K562 (cell line): ENCODE measurements around the gene TP53I13. TPM values are rescaled to one million over a fixed set of nuclear protein-coding genes. Genes with fewer than 3 reads are reported as not detected.

Experiments
- ESRRA ChIP-seq: fragments of 450-650 bp; IDR thresholded peaks from 2 replicates; pipeline ENCODE4 v1.6.1; 2014; ENCODE audit warnings: low read depth, mild to moderate bottlenecking, moderate library complexity, borderline replicate concordance
- ETV1 ChIP-seq: fragments of 450-650 bp; conservative IDR thresholded peaks from 2 replicates; pipeline ENCODE4 v1.6.1; 2016; ENCODE audit warnings: missing genetic modification characterization, control low read depth, low read depth, missing compliant biosample characterization
- HIVEP1 ChIP-seq: fragments of 250-450 bp; sonication (Bioruptor Pico); IDR thresholded peaks from 2 replicates; pipeline ENCODE4 v1.4.0; 2020; ENCODE audit warnings: mild to moderate bottlenecking
- MEF2D ChIP-seq: conservative IDR thresholded peaks from 2 replicates; pipeline ENCODE4 v1.6.1; 2016; ENCODE audit warnings: low read depth, missing genetic modification characterization, missing compliant biosample characterization
- MYBL2 ChIP-seq, 2 experiments: fragments of 450-650 bp in 1 of 2; sonication (generic) in 1 of 2; formaldehyde crosslinking in 1 of 2; IDR thresholded peaks; 2 replicates each; pipeline versions ENCODE4 v1.6.1 to v1.8.1; 2017 to 2022; ENCODE audit warnings: borderline replicate concordance in 1 of 2, inconsistent platforms in 1 of 2, low read depth in 1 of 2, mild to moderate bottlenecking in 1 of 2, missing genetic modification reagents in 1 of 2, moderate library complexity in 1 of 2
- NFXL1 ChIP-seq: fragments of 450-650 bp; formaldehyde crosslinking; IDR thresholded peaks from 2 replicates; pipeline ENCODE4 v1.4.0; 2021; ENCODE audit warnings: mild to moderate bottlenecking
- POLR2G ChIP-seq: fragments of 200-400 bp; formaldehyde crosslinking; IDR thresholded peaks from 2 replicates; pipeline ENCODE4 v1.6.1; 2017; ENCODE audit warnings: low read depth, mild to moderate bottlenecking, antibody characterized with exemption, low read length, moderate library complexity
- RBM15 ChIP-seq: fragments of 200-400 bp; formaldehyde crosslinking; IDR thresholded peaks from 2 replicates; pipeline ENCODE4 v1.6.1; 2018; ENCODE audit warnings: mild to moderate bottlenecking, low read length, moderate library complexity; ENCODE audit not compliant: insufficient read depth
- SAFB ChIP-seq: fragments of 200-400 bp; formaldehyde crosslinking; IDR thresholded peaks from 2 replicates; pipeline ENCODE4 v1.6.1; 2017; ENCODE audit warnings: low read depth, low read length, borderline replicate concordance
- SNIP1 ChIP-seq: fragments of 450-650 bp; IDR thresholded peaks from 2 replicates; pipeline ENCODE4 v1.7.1; 2017; ENCODE audit warnings: low read depth, mild to moderate bottlenecking
- TAF9B ChIP-seq: fragments of 450-650 bp; IDR thresholded peaks from 2 replicates; pipeline ENCODE4 v1.6.1; 2018; ENCODE audit warnings: mild to moderate bottlenecking; ENCODE audit not compliant: partially characterized antibody
- TEAD2 ChIP-seq: fragments of 450-650 bp; IDR thresholded peaks from 2 replicates; pipeline ENCODE4 v1.6.1; 2016; ENCODE audit warnings: missing genetic modification characterization, control low read depth, missing compliant biosample characterization
- XRCC5 ChIP-seq: fragments of 200-400 bp; formaldehyde crosslinking; IDR thresholded peaks from 2 replicates; pipeline ENCODE4 v1.6.1; 2017; ENCODE audit warnings: low read depth, mild to moderate bottlenecking, low read length
- ZNF354B ChIP-seq: fragments of 250-450 bp; sonication (Bioruptor Pico); IDR thresholded peaks from 2 replicates; pipeline ENCODE4 v1.4.0; 2020
- ZNF518B ChIP-seq: fragments of 250-450 bp; sonication (Bioruptor Pico); IDR thresholded peaks from 2 replicates; pipeline ENCODE4 v1.5.0; 2021; ENCODE audit warnings: mild to moderate bottlenecking, moderate library complexity
- ZNF695 ChIP-seq: fragments of 450-650 bp; formaldehyde crosslinking; IDR thresholded peaks from 2 replicates; pipeline ENCODE4 v1.4.0; 2020; ENCODE audit warnings: mild to moderate bottlenecking, moderate library complexity
- polyA plus RNA-seq, 8 experiments: library from polyadenylated mRNA; depleted of rRNA in 4 of 8; stranded (reverse) in 5 of 8; unstranded in 3 of 8; fragments of >200 nt; fragmentation: Nextera tagmentation in 2 of 8; fragmentation: Illumina TruSeq in 1 of 8; extraction: Ambion mirVana in 2 of 8; extraction: Trizol in 1 of 8; gene quantifications; 2 replicates each; pipeline versions ENCODE4 v1.2.1 to v1.2.3, GENCODE V29; 2011 to 2014; ENCODE audit warnings: inconsistent platforms in 1 of 8, missing spikeins in 1 of 8
- total RNA-seq, 7 experiments: library from RNA; depleted of rRNA in 6 of 7; stranded (reverse); fragments of >200 nt in 6 of 7; fragmentation: Illumina TruSeq in 2 of 7; extraction: Trizol in 2 of 7; gene quantifications; 2 replicates each; pipeline versions ENCODE4 v1.2.1 to v1.2.3, GENCODE V29; 2011 to 2021; ENCODE audit warnings: low replicate concordance in 1 of 7
- TF ChIP-seq, protein P1 (sequence below): sonication (generic); formaldehyde crosslinking; IDR thresholded peaks from 2 replicates; pipeline ENCODE4 v1.8.0; 2022; ENCODE audit warnings: mild to moderate bottlenecking, missing genetic modification reagents
- TF ChIP-seq, protein P2 (sequence below): sonication (generic); formaldehyde crosslinking; IDR thresholded peaks from 2 replicates; pipeline ENCODE4 v1.9.0; 2022; ENCODE audit warnings: mild to moderate bottlenecking, missing genetic modification reagents
- TF ChIP-seq, protein P3 (sequence below): fragments of 250-450 bp; sonication (Bioruptor Pico); IDR thresholded peaks from 2 replicates; pipeline ENCODE4 v1.8.0; 2021; ENCODE audit warnings: mild to moderate bottlenecking, moderate library complexity

Gene TP53I13
- total and polyA plus RNA-seq, 9 of the 15 experiments (the other 6 are each of a cell fraction or from before 2014, with no cell fraction given): 0.08 to 28.3 (median 9.1) TPM

- TF ChIP-seq MYBL2 (IDR thresholded peaks at IDR 0.05; ENCODE audit: low read depth) (no peak), MYBL2 (CRISPR knock-in tag; IDR thresholded peaks at IDR 0.05; ENCODE audit: borderline replicate concordance) (no peak), ZNF518B (CRISPR knock-in tag) (no peak), HIVEP1 (CRISPR knock-in tag) (no peak), POLR2G (no peak), SNIP1 (no peak), MEF2D (tag) (peak; percentile 31; the same call in 1 of the 2 replicates), ZNF354B (CRISPR knock-in tag) (no peak), ESRRA (peak; percentile 96; the same call in 1 of the 2 replicates), TEAD2 (tag) (no peak), ZNF695 (no peak), ETV1 (tag) (no peak), TAF9B (no peak), SAFB (no peak), XRCC5 (no peak), NFXL1 (no peak), RBM15 (no peak)
- TF ChIP-seq, protein P1, sequence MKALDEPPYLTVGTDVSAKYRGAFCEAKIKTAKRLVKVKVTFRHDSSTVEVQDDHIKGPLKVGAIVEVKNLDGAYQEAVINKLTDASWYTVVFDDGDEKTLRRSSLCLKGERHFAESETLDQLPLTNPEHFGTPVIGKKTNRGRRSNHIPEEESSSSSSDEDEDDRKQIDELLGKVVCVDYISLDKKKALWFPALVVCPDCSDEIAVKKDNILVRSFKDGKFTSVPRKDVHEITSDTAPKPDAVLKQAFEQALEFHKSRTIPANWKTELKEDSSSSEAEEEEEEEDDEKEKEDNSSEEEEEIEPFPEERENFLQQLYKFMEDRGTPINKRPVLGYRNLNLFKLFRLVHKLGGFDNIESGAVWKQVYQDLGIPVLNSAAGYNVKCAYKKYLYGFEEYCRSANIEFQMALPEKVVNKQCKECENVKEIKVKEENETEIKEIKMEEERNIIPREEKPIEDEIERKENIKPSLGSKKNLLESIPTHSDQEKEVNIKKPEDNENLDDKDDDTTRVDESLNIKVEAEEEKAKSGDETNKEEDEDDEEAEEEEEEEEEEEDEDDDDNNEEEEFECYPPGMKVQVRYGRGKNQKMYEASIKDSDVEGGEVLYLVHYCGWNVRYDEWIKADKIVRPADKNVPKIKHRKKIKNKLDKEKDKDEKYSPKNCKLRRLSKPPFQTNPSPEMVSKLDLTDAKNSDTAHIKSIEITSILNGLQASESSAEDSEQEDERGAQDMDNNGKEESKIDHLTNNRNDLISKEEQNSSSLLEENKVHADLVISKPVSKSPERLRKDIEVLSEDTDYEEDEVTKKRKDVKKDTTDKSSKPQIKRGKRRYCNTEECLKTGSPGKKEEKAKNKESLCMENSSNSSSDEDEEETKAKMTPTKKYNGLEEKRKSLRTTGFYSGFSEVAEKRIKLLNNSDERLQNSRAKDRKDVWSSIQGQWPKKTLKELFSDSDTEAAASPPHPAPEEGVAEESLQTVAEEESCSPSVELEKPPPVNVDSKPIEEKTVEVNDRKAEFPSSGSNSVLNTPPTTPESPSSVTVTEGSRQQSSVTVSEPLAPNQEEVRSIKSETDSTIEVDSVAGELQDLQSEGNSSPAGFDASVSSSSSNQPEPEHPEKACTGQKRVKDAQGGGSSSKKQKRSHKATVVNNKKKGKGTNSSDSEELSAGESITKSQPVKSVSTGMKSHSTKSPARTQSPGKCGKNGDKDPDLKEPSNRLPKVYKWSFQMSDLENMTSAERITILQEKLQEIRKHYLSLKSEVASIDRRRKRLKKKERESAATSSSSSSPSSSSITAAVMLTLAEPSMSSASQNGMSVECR (CRISPR knock-in tag): no peak
- TF ChIP-seq, protein P2, sequence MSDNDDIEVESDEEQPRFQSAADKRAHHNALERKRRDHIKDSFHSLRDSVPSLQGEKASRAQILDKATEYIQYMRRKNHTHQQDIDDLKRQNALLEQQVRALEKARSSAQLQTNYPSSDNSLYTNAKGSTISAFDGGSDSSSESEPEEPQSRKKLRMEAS: no peak
- TF ChIP-seq, protein P3, sequence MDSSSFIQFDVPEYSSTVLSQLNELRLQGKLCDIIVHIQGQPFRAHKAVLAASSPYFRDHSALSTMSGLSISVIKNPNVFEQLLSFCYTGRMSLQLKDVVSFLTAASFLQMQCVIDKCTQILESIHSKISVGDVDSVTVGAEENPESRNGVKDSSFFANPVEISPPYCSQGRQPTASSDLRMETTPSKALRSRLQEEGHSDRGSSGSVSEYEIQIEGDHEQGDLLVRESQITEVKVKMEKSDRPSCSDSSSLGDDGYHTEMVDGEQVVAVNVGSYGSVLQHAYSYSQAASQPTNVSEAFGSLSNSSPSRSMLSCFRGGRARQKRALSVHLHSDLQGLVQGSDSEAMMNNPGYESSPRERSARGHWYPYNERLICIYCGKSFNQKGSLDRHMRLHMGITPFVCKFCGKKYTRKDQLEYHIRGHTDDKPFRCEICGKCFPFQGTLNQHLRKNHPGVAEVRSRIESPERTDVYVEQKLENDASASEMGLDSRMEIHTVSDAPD (CRISPR knock-in tag): no peak
Measured at GRCh38 chr17:29557085-29557738, 11.3 kb upstream of the TP53I13 start (continued).
